Ishikawa (cell line): ENCODE results near the gene ITCH.

Experiments
- CEBPB ChIP-seq: IDR thresholded peaks from 2 replicates; pipeline ENCODE4 v1.6.1; 2012
- CREB1 ChIP-seq: IDR thresholded peaks from 2 replicates; pipeline ENCODE4 v1.6.1; 2012; ENCODE audit warnings: low read depth
- EGR1 ChIP-seq: IDR thresholded peaks from 2 replicates; pipeline ENCODE4 v1.6.1; 2012
- EP300 ChIP-seq: IDR thresholded peaks from 2 replicates; pipeline ENCODE4 v1.6.1; 2012; ENCODE audit warnings: borderline replicate concordance
- FOXM1 ChIP-seq: IDR thresholded peaks from 2 replicates; pipeline ENCODE4 v1.6.1; 2012; ENCODE audit warnings: low read depth, borderline replicate concordance
- NFIC ChIP-seq: IDR thresholded peaks from 2 replicates; pipeline ENCODE4 v1.6.1; 2012
- RAD21 ChIP-seq: IDR thresholded peaks from 2 replicates; pipeline ENCODE4 v1.6.1; 2012; ENCODE audit warnings: low read depth
- TAF1 ChIP-seq: IDR thresholded peaks from 2 replicates; pipeline ENCODE4 v1.6.1; 2012; ENCODE audit warnings: low read depth, mild to moderate bottlenecking
- TCF12 ChIP-seq: IDR thresholded peaks from 2 replicates; pipeline ENCODE4 v1.6.1; 2012; ENCODE audit warnings: low read depth
- TEAD4 ChIP-seq: IDR thresholded peaks from 2 replicates; pipeline ENCODE4 v1.6.1; 2012
- YY1 ChIP-seq: IDR thresholded peaks from 2 replicates; pipeline ENCODE4 v1.6.1; 2012; ENCODE audit warnings: low read depth
- ZBTB7A ChIP-seq: IDR thresholded peaks from 2 replicates; pipeline ENCODE4 v1.6.1; 2012; ENCODE audit warnings: low read depth
- TF ChIP-seq, protein P1 (sequence below): IDR thresholded peaks from 2 replicates; pipeline ENCODE4 v1.6.1; 2012
- TF ChIP-seq, protein P2 (sequence below): IDR thresholded peaks from 2 replicates; pipeline ENCODE4 v1.6.1; 2012
- TF ChIP-seq, protein P3 (sequence below): IDR thresholded peaks from 2 replicates; pipeline ENCODE4 v1.6.1; 2012; ENCODE audit warnings: low read depth, mild to moderate bottlenecking

ITCH gene

DNA sequence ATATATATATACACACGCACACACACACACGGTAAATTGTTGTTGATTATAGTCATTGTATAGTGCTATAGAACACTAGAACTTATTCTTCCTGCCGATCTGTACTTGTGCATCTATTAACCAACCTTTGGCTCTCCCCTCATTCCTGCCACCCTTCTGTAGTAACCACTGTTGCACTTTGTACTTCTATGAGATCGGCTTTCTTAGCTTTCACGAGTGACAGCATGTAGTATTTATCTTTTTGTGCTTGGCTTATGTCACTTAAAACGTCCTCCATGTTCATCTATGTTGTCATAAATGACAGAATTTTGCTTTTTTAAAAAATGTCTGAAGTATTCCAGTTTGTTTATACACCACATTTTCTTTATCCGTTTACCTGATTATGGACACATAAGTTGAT lies 132.2 kb downstream of the ITCH start:
- TF ChIP-seq TAF1 (no peak), TEAD4 (no peak), YY1 (no peak), RAD21 (no peak), EGR1 (no peak), ZBTB7A (no peak), CREB1 (no peak)

DNA sequence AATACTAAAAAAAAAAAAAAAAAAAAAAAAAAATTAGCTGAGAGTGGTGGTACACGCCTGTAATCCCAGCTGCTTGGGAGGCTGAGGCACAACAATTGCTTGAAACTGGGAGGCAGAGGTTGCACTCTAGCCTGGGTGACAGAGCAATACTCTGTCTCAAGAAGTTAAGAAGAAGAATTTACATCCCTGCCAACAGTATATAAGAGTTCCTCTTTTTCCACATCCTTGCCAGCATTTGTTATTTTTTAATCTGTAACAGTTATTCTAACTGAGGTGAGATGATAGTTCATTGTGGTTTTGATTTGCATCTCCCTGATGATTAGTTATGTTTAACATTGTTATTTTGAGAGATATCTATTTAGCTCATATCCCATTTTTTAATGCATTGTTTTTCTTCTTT lies 132.8 kb downstream of the ITCH start:
- TF ChIP-seq ZBTB7A, result no peak
- no peak for TF ChIP-seq FOXM1
- no peak for TF ChIP-seq TAF1

DNA sequence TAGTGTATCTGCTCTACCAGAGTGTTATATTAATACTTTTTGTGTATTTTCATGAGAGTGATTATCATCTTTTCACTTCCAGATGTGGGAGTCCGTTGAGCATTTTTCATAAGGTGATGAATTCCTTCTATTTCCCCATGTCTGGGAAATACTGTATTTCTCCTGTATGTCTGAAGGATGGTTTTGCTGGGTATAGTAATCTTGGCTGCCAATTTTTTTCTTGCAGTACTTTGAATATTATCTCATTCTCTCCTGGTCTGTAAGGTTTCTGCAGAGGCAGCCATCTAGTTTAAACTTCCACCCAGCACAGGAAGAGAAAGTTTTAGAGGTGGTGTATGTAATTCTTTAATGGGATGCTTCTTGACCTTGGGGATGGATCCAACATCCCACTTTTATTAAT lies 137.8 kb downstream of the ITCH start:
- TF ChIP-seq, protein P1, sequence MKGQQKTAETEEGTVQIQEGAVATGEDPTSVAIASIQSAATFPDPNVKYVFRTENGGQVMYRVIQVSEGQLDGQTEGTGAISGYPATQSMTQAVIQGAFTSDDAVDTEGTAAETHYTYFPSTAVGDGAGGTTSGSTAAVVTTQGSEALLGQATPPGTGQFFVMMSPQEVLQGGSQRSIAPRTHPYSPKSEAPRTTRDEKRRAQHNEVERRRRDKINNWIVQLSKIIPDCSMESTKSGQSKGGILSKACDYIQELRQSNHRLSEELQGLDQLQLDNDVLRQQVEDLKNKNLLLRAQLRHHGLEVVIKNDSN, result no peak
- TF ChIP-seq CEBPB (no peak), CREB1 (no peak), ZBTB7A (no peak), EGR1 (no peak), TEAD4 (no peak), NFIC (no peak), TAF1 (no peak), YY1 (no peak), EP300 (no peak), TCF12 (no peak), RAD21 (no peak)
- TF ChIP-seq, protein P2, sequence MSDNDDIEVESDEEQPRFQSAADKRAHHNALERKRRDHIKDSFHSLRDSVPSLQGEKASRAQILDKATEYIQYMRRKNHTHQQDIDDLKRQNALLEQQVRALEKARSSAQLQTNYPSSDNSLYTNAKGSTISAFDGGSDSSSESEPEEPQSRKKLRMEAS, result no peak
- TF ChIP-seq, protein P3, sequence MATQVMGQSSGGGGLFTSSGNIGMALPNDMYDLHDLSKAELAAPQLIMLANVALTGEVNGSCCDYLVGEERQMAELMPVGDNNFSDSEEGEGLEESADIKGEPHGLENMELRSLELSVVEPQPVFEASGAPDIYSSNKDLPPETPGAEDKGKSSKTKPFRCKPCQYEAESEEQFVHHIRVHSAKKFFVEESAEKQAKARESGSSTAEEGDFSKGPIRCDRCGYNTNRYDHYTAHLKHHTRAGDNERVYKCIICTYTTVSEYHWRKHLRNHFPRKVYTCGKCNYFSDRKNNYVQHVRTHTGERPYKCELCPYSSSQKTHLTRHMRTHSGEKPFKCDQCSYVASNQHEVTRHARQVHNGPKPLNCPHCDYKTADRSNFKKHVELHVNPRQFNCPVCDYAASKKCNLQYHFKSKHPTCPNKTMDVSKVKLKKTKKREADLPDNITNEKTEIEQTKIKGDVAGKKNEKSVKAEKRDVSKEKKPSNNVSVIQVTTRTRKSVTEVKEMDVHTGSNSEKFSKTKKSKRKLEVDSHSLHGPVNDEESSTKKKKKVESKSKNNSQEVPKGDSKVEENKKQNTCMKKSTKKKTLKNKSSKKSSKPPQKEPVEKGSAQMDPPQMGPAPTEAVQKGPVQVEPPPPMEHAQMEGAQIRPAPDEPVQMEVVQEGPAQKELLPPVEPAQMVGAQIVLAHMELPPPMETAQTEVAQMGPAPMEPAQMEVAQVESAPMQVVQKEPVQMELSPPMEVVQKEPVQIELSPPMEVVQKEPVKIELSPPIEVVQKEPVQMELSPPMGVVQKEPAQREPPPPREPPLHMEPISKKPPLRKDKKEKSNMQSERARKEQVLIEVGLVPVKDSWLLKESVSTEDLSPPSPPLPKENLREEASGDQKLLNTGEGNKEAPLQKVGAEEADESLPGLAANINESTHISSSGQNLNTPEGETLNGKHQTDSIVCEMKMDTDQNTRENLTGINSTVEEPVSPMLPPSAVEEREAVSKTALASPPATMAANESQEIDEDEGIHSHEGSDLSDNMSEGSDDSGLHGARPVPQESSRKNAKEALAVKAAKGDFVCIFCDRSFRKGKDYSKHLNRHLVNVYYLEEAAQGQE, result no peak

DNA sequence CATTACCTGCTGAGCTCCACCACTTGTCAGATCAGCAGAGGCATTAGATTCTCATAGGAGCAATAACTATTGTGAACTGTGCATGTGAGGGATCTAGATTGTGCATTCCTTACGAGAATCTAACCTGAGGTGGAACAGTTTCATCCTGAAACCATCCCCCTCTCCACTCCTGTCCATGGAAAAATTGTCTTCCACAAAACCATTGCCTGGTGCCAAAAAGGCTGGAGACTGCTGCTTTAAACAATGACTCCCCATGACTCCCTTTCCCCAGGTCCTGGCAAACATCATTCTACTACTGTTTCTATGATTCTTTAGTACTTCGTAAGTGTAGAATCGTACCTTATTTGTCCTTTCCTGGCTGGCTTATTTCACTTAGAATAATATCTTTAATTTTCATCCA lies 143.4 kb downstream of the ITCH start:
- TF ChIP-seq NFIC (peak; percentile 84), ZBTB7A (no peak), TCF12 (0 out of 2 replicates have a peak, but pooled peaks have one; percentile 49), TEAD4 (peak; percentile 16; the same call in 1 of the 2 replicates), EP300 (peak; percentile 56; the same call in 1 of the 2 replicates)
- TF ChIP-seq, protein P2, result no peak

DNA sequence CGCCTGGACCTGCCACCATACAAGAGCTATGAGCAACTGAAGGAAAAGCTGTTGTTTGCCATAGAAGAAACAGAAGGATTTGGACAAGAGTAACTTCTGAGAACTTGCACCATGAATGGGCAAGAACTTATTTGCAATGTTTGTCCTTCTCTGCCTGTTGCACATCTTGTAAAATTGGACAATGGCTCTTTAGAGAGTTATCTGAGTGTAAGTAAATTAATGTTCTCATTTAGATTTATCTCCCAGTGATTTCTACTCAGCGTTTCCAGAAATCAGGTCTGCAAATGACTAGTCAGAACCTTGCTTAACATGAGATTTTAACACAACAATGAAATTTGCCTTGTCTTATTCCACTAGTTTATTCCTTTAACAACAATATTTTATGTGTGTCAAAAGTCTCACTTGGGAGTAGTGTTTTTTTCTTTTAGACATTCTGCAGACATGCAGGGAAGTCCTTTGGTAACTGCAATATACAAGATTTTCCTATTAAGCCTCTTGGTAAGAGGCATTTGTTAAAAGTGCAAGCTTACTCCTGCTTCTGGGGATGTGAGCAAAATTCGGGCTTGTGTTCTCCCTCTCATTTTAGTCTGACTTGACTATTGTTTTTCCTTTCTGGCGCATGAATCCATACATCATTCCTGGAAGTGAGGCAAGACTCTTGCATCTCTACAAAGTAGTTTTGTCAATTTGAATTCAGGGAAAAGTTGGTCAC lies 144.8 kb downstream of the ITCH start:
- TF ChIP-seq RAD21, result no peak

DNA sequence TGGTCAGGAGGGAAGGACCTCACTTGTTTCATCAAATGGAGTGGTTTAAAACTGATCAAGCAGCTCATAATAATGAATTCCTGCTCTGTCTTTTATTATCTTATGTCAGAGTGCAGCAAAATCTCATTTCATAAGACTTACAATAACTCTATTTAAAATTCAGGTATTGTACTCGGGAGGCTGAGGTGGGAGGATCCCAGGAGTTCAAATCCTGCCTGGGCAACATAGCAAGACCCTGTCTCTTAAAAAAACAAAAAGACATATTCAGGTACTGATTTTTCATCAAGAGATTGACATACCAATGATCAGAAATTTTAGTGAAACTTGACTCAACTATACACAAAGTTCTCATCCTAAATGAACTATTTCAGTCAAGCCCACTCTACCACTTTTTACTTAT lies 147.5 kb downstream of the ITCH start:
- TF ChIP-seq CEBPB (no peak), ZBTB7A (no peak), TCF12 (no peak), TAF1 (no peak), EP300 (no peak), EGR1 (no peak)

DNA sequence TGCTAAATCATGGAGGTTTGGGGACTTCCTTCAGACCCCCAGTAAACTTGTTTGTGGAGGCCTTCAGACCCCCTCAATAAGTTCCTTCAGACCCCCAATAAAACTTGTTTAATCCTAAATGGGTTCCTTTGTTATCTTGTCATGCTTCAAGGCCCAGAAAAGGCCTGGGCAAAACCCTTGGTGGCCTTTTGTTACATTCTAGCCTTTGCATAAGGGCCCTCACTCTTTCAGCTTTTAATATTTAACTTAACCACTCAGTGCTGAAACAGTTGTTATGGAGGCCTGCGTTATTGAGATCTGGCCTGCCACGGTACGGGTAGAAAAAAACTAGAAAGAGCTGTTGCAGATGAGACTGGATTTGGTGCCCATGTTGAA lies 148.8 kb downstream of the ITCH start:
- TF ChIP-seq, protein P1, result no peak
- TF ChIP-seq, protein P2, result no peak
- TF ChIP-seq TEAD4, result no peak
- no peak for TF ChIP-seq ZBTB7A
- TF ChIP-seq TAF1, result no peak
- no peak for TF ChIP-seq CEBPB
- no peak for TF ChIP-seq RAD21
- no peak for TF ChIP-seq EGR1
- TF ChIP-seq YY1, result no peak
- no peak for TF ChIP-seq FOXM1
- TF ChIP-seq NFIC, result no peak
- TF ChIP-seq TCF12, result no peak
- no peak for TF ChIP-seq CREB1
